H1 (cell line): Measurements from ENCODE around the gene PIGM. TPM values are rescaled to one million over a fixed set of nuclear protein-coding genes. Genes with fewer than 3 reads are reported as not detected.

Experiments used
- CTCF ChIA-PET: fragments of 300-600 bp; sonication (Branson Sonifier 250); formaldehyde crosslinking; loops from one replicate; lab custom pipeline; 2021; ENCODE audit not compliant: partially characterized antibody; lab: Charles Lee
- POLR2A ChIA-PET: fragments of 300-600 bp; sonication (Branson Sonifier 250); formaldehyde crosslinking; loops from one replicate; lab custom pipeline; 2021; ENCODE audit warnings: inconsistent platforms; ENCODE audit not compliant: partially characterized antibody; lab: Charles Lee
- DNase-seq, 2 experiments: peaks; one replicate each; pipeline versions ENCODE4 v3.0.0 to v3.0.0-alpha.2; 2010 to 2022; ENCODE audit warnings: low spot score in 2 of 2, low read depth in 1 of 2, mixed read lengths in 1 of 2
- FAIRE-seq: peaks from 2 replicates; lab custom pipeline; 2011; peaks lifted over from hg19 to GRCh38; lab: Jason Lieb, UNC
- H2AFZ ChIP-seq: 2 replicates; pipeline ENCODE4 v1.8.1; 2012; ENCODE audit warnings: low read length, inconsistent platforms
- H2AK5ac ChIP-seq: 2 replicates; pipeline ENCODE4 v1.6.1; 2013; ENCODE audit warnings: low read depth, low read length
- H2BK120ac ChIP-seq: replicated peaks from 2 replicates; pipeline ENCODE3; 2013; ENCODE audit warnings: low read depth, low read length, inconsistent platforms
- H2BK12ac ChIP-seq: 2 replicates; pipeline ENCODE4 v1.6.1; 2013; ENCODE audit warnings: low read depth, low read length
- H2BK15ac ChIP-seq: 2 replicates; pipeline ENCODE4 v1.6.1; 2013; ENCODE audit warnings: low read length
- H2BK20ac ChIP-seq: 2 replicates; pipeline ENCODE4 v1.6.1; 2013; ENCODE audit warnings: low read length
- H2BK5ac ChIP-seq: 2 replicates; pipeline ENCODE4 v1.6.1; 2013; ENCODE audit warnings: low read depth, low read length
- H3K14ac ChIP-seq: 2 replicates; pipeline ENCODE4 v1.6.1; 2013; ENCODE audit warnings: inconsistent platforms; ENCODE audit not compliant: insufficient read length
- H3K18ac ChIP-seq: 2 replicates; pipeline ENCODE4 v1.6.1; 2013; ENCODE audit warnings: low read length; ENCODE audit errors: extremely low read depth
- H3K23ac ChIP-seq: 2 replicates; pipeline ENCODE4 v1.6.1; 2013; ENCODE audit warnings: inconsistent platforms; ENCODE audit not compliant: insufficient read length
- H3K23me2 ChIP-seq: 2 replicates; pipeline ENCODE4 v1.6.1; 2013; ENCODE audit warnings: low read depth, low read length
- H3K27ac ChIP-seq: 2 replicates; pipeline ENCODE4 v1.6.1; 2011; ENCODE audit warnings: low read depth, low read length, inconsistent platforms
- H3K27me3 ChIP-seq, 4 experiments: replicated peaks in 1 of 4; 1 replicate in 1 of 4; 2 replicates in 3 of 4; pipeline versions ENCODE4 v1.6.1 to v1.8.1; 2011 to 2013; ENCODE audit warnings: low read length in 3 of 4, mild to moderate bottlenecking in 3 of 4, inconsistent platforms in 2 of 4, mixed read lengths in 2 of 4, moderate library complexity in 1 of 4; ENCODE audit not compliant: control insufficient read depth in 3 of 4, insufficient read depth in 3 of 4; ENCODE audit errors: extremely low read depth in 1 of 4
- H3K36me3 ChIP-seq, 4 experiments: 2 replicates each; pipeline versions ENCODE4 v1.6.1 to v1.8.1; 2011 to 2013; ENCODE audit warnings: mild to moderate bottlenecking in 4 of 4, low read length in 3 of 4, moderate library complexity in 2 of 4, control low read depth in 1 of 4, inconsistent platforms in 1 of 4; ENCODE audit not compliant: insufficient read depth in 4 of 4, control insufficient read depth in 2 of 4
- H3K4ac ChIP-seq: replicated peaks from 2 replicates; pipeline ENCODE3; 2013; ENCODE audit warnings: low read length, low read depth, mixed read lengths, inconsistent platforms; ENCODE audit not compliant: insufficient read length
- H3K4me1 ChIP-seq, 4 experiments: replicated peaks in 1 of 4; 1 replicate in 1 of 4; 2 replicates in 3 of 4; pipeline versions ENCODE4 v1.6.1 to v1.8.1; 2011 to 2013; ENCODE audit warnings: low read length in 3 of 4, inconsistent platforms in 2 of 4, mixed read lengths in 1 of 4; ENCODE audit not compliant: insufficient read depth in 4 of 4, control insufficient read depth in 3 of 4
- H3K4me2 ChIP-seq, 2 experiments: 2 replicates each; pipeline versions ENCODE4 v1.6.1 to v1.8.1; 2011 to 2013; ENCODE audit warnings: low read depth in 2 of 2, low read length in 2 of 2, control low read depth in 1 of 2, inconsistent platforms in 1 of 2, mild to moderate bottlenecking in 1 of 2; ENCODE audit not compliant: insufficient read depth in 1 of 2
- H3K4me3 ChIP-seq, 4 experiments: fragments of 200-600, 300-600 bp in 1 of 4; sonication (generic), shearing (Covaris generic), sonication (Bioruptor Twin) in 1 of 4; 2 replicates each; pipeline versions ENCODE4 v1.5.1 to v1.8.1; 2011 to 2016; ENCODE audit warnings: low read length in 4 of 4, low read depth in 3 of 4, control low read depth in 2 of 4, inconsistent platforms in 2 of 4, mild to moderate bottlenecking in 2 of 4, mixed read lengths in 1 of 4, moderate library complexity in 1 of 4; ENCODE audit not compliant: insufficient read depth in 2 of 4; ENCODE audit errors: extremely low read depth in 1 of 4
- H3K56ac ChIP-seq: replicated peaks from 2 replicates; pipeline ENCODE3; 2013; ENCODE audit warnings: low read depth, mild to moderate bottlenecking, mixed read lengths, low read length, inconsistent platforms; ENCODE audit not compliant: insufficient read length
- H3K79me1 ChIP-seq: 2 replicates; pipeline ENCODE4 v1.6.1; 2013; ENCODE audit warnings: low read depth, low read length, control low read depth
- H3K79me2 ChIP-seq, 2 experiments: 2 replicates each; pipeline versions ENCODE4 v1.6.1 to v1.8.1; 2012 to 2013; ENCODE audit warnings: low read length in 2 of 2, mild to moderate bottlenecking in 2 of 2, inconsistent platforms in 1 of 2; ENCODE audit not compliant: insufficient read depth in 2 of 2, control insufficient read depth in 1 of 2
- H3K9ac ChIP-seq, 4 experiments: replicated peaks in 1 of 4; 1 replicate in 1 of 4; 2 replicates in 3 of 4; pipeline versions ENCODE4 v1.6.1 to v1.8.1; 2011 to 2013; ENCODE audit warnings: low read depth in 3 of 4, low read length in 3 of 4, control low read depth in 2 of 4, mild to moderate bottlenecking in 2 of 4, moderate library complexity in 2 of 4, inconsistent platforms in 1 of 4; ENCODE audit errors: extremely low read depth in 1 of 4
- H3K9me3 ChIP-seq, 2 experiments: 2 replicates each; pipeline versions ENCODE4 v1.6.1 to v1.8.1; 2012 to 2013; ENCODE audit warnings: mild to moderate bottlenecking in 2 of 2, moderate library complexity in 2 of 2, control low read depth in 1 of 2, inconsistent platforms in 1 of 2, low read depth in 1 of 2, low read length in 1 of 2, mixed read lengths in 1 of 2; ENCODE audit not compliant: insufficient read depth in 2 of 2
- H4K20me1 ChIP-seq, 2 experiments: replicated peaks in 1 of 2; 2 replicates each; pipeline versions ENCODE3 to v1.8.1; 2011 to 2013; ENCODE audit warnings: inconsistent platforms in 2 of 2, low read length in 2 of 2, mild to moderate bottlenecking in 1 of 2; ENCODE audit not compliant: insufficient read depth in 2 of 2, control insufficient read depth in 1 of 2
- H4K5ac ChIP-seq: 2 replicates; pipeline ENCODE4 v1.6.1; 2013; ENCODE audit warnings: low read length, low read depth, mixed read lengths, inconsistent platforms; ENCODE audit not compliant: insufficient read length
- H4K8ac ChIP-seq: 2 replicates; pipeline ENCODE4 v1.8.0; 2013; ENCODE audit warnings: mild to moderate bottlenecking, moderate library complexity, low read length, inconsistent platforms; ENCODE audit not compliant: insufficient read depth; ENCODE audit errors: extremely low read depth
- H4K91ac ChIP-seq: replicated peaks from 2 replicates; pipeline ENCODE3; 2013; ENCODE audit warnings: low read length, mixed read lengths, inconsistent platforms; ENCODE audit not compliant: insufficient read length
- MAFK ChIP-seq: IDR thresholded peaks from 2 replicates; pipeline ENCODE4 v1.6.1; 2012; ENCODE audit warnings: low read depth, mild to moderate bottlenecking, improper control_type of control experiment, low read length
- SRF ChIP-seq: IDR thresholded peaks from 2 replicates; pipeline ENCODE4 v1.6.1; 2011; ENCODE audit warnings: mild to moderate bottlenecking, low read depth, low read length, moderate library complexity
- WGBS, 2 experiments: shearing (Covaris generic) in 1 of 2; methylation state at CpG; one replicate each; pipeline versions ENCODE4 v1.1.6 to v1.1.7; 2013 to 2015; ENCODE audit warnings: low lambda C conversion rate in 2 of 2, mixed read lengths in 2 of 2, inconsistent platforms in 1 of 2, low coverage in 1 of 2, missing lambda C conversion rate in 1 of 2; ENCODE audit not compliant: insufficient replicate concordance in 2 of 2, insufficient coverage in 1 of 2, insufficient read length in 1 of 2; ENCODE audit errors: extremely low coverage in 1 of 2, missing lambda C conversion rate in 1 of 2; 5-methylcytosine and 5-hydroxymethylcytosine counted together
- polyA plus RNA-seq, 7 experiments: library from polyadenylated mRNA; depleted of rRNA in 3 of 7; stranded (reverse) in 5 of 7; unstranded in 2 of 7; fragments of >200 nt in 5 of 7; fragments of 200-250 nt in 2 of 7; gene quantifications; 1 replicate in 5 of 7; 2 replicates in 1 of 7; 4 replicates in 1 of 7; pipeline versions ENCODE4 v1.2.1 to v1.2.3, GENCODE V29; 2011 to 2013; ENCODE audit warnings: missing spikeins in 2 of 7, mixed read lengths in 2 of 7
- total RNA-seq: library from RNA; stranded (reverse); fragmentation: NEBNext Ultra II Directional; extraction: Animal tissue kit (Norgen Biotek cat#: 25700); gene quantifications from 2 replicates; pipeline ENCODE4 v1.2.1, GENCODE V29; 2021

Gene PIGM
- total and polyA plus RNA-seq, 2 of the 8 experiments (the other 6 are each of a cell fraction or from before 2014, with no cell fraction given) = 5.4 to 6.0 TPM

DNA sequence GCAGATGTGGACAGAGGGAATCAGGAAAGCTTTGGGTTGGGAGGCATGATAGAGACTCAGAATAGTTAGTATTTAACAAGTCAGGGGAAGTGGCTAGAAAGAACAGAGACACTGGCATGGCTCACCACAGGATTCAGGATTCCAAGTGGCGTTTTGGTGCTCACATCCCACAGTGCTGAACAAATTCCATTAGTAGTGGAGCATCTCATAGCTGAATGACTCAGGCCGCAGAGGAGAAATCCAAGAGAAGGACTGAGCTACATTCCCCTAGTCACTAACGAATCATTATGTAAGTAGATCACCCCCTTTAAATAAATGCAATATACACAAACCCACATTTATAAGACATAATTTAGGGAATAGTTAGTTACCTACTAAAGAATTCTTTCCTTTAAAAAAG is 44.5 kb upstream of the PIGM start:
- Histone ChIP-seq H4K20me1 (no peaks in the 10 kb centered on the region), H3K27me3 (peaks cover 0 to 21% (median 10%) of the 10 kb centered on the region in 4 experiments; a peak in 4 of 7 replicates), H3K18ac (no peak overlapping the region), H3K9me3 (no peaks in the 10 kb centered on the region), H3K4ac (no peak overlapping the region), H3K23me2 (no peaks in the 10 kb centered on the region), H2BK20ac (no peak overlapping the region), H2AFZ (no peak overlapping the region), H3K79me2 (no peaks in the 10 kb centered on the region), H3K56ac (no peak overlapping the region), H4K8ac (no peak overlapping the region), H3K9ac (no peak overlapping the region), H4K91ac (no peak overlapping the region), H2BK15ac (no peak overlapping the region; the same call in 1 of the 2 replicates), H3K4me1 (no peaks in the 10 kb centered on the region), H2BK120ac (no peak overlapping the region), H2BK12ac (no peak overlapping the region), H3K14ac (no peak overlapping the region), H2BK5ac (no peak overlapping the region), H3K36me3 (no peaks in the 10 kb centered on the region), H3K27ac (no peak overlapping the region), H3K4me3 (no peak overlapping the region), H3K79me1 (no peaks in the 10 kb centered on the region), H4K5ac (no peak overlapping the region), H3K4me2 (no peak overlapping the region), H3K23ac (no peak overlapping the region), H2AK5ac (no peak overlapping the region)
- WGBS, 2 experiments = 89% methylated on average over 3 of the region's 3 CpGs; no CpG with 5 or more reads in 1 of the 2 experiments
- DNase-seq = no peak
- no peak for FAIRE-seq
- CTCF ChIA-PET = interaction anchor here (0.7 to 50.1 kb wide), 8 partner anchors 2 to 299 kb away, joined by 3 to 1874 read pairs (median 3); partner anchors contain the start of genes IGSF8, KCNJ10, KCNJ9 and PIGM
- no peak for TF ChIP-seq SRF
- TF ChIP-seq MAFK = no peak
- POLR2A ChIA-PET = interaction anchor here (1.2 to 1.7 kb wide), 2 partner anchors 9 to 17 kb away, joined by 3 to 4 read pairs; no protein-coding TSS in a partner anchor
